CD14-positive monocyte (primary cell): Measurements from ENCODE around the gene COX7A2L. TPM values are rescaled to one million over a fixed set of nuclear protein-coding genes. Genes with fewer than 3 reads are reported as not detected.

Experiments used
- DNase-seq, 3 donors: peaks; one replicate each; pipeline ENCODE4 v3.0.0-alpha.2; 2011 to 2022
- H2AFZ ChIP-seq: 2 replicates; pipeline ENCODE4 v1.6.0; 2012; ENCODE audit warnings: mild to moderate bottlenecking, low read depth, low read length, inconsistent platforms; ENCODE audit not compliant: insufficient read depth, poor library complexity, severe bottlenecking
- H3K27ac ChIP-seq, 2 donors: 1 replicate in 1 of 2; 2 replicates in 1 of 2; pipeline ENCODE4 v1.5.1; 2012 to 2013; ENCODE audit warnings: low read length in 2 of 2, control low read depth in 1 of 2, inconsistent platforms in 1 of 2, low read depth in 1 of 2, mild to moderate bottlenecking in 1 of 2
- H3K27me3 ChIP-seq, 2 donors: one replicate each; pipeline versions ENCODE4 v1.6.0 to v1.6.1; 2011 to 2013; ENCODE audit warnings: low read length in 2 of 2; ENCODE audit not compliant: control insufficient read depth in 2 of 2, insufficient read depth in 2 of 2
- H3K36me3 ChIP-seq, 2 donors: replicated peaks in 1 of 2; 1 replicate in 1 of 2; 2 replicates in 1 of 2; pipeline versions ENCODE4 v1.5.1 to v1.6.1; 2012 to 2013; ENCODE audit warnings: low read length in 2 of 2, control low read depth in 1 of 2, inconsistent platforms in 1 of 2, mild to moderate bottlenecking in 1 of 2; ENCODE audit not compliant: insufficient read depth in 2 of 2, control insufficient read depth in 1 of 2
- H3K4me1 ChIP-seq, 2 donors: 1 replicate in 1 of 2; 2 replicates in 1 of 2; pipeline versions ENCODE4 v1.5.1 to v1.6.1; 2012 to 2013; ENCODE audit warnings: low read length in 2 of 2, control low read depth in 1 of 2, inconsistent platforms in 1 of 2, mild to moderate bottlenecking in 1 of 2, moderate library complexity in 1 of 2; ENCODE audit not compliant: insufficient read depth in 2 of 2, control insufficient read depth in 1 of 2
- H3K4me2 ChIP-seq: replicated peaks from 2 replicates; pipeline ENCODE3; 2012; ENCODE audit warnings: low read length, moderate library complexity, mild to moderate bottlenecking; ENCODE audit not compliant: poor library complexity, severe bottlenecking; ENCODE audit errors: extremely low read depth
- H3K4me3 ChIP-seq, 3 experiments: fragments of 200-600 bp in 1 of 3; sonication (generic) in 1 of 3; replicated peaks in 1 of 3; 1 replicate in 2 of 3; 2 replicates in 1 of 3; pipeline ENCODE4 v1.5.1; 2011 to 2013; ENCODE audit warnings: low read length in 3 of 3, mild to moderate bottlenecking in 3 of 3, control low read depth in 2 of 3, low read depth in 2 of 3, inconsistent platforms in 1 of 3, moderate library complexity in 1 of 3
- H3K79me2 ChIP-seq: 2 replicates; pipeline ENCODE4 v1.6.0; 2012; ENCODE audit warnings: mild to moderate bottlenecking, control low read depth, inconsistent platforms, low read length, moderate library complexity; ENCODE audit not compliant: insufficient read depth
- H3K9ac ChIP-seq: 2 replicates; pipeline ENCODE4 v1.6.0; 2017; ENCODE audit warnings: low read length, mild to moderate bottlenecking; ENCODE audit not compliant: insufficient read depth, poor library complexity, severe bottlenecking
- H3K9me3 ChIP-seq, 2 donors: replicated peaks in 1 of 2; 1 replicate in 1 of 2; 2 replicates in 1 of 2; pipeline versions ENCODE4 v1.5.1 to v1.6.1; 2012 to 2013; ENCODE audit warnings: low read length in 2 of 2, control low read depth in 1 of 2; ENCODE audit not compliant: control insufficient read depth in 1 of 2, insufficient read depth in 1 of 2
- H4K20me1 ChIP-seq: 2 replicates; pipeline ENCODE4 v1.6.0; 2012; ENCODE audit warnings: mild to moderate bottlenecking, low read length, control low read depth, moderate library complexity; ENCODE audit not compliant: insufficient read depth
- H3K27ac Mint-ChIP-seq, 7 donors: one replicate each; pipeline ENCODE4 v1.8.0; 2020; ENCODE audit warnings: mild to moderate bottlenecking in 7 of 7, mixed read lengths in 7 of 7, moderate library complexity in 6 of 7, inconsistent platforms in 2 of 7
- H3K27me3 Mint-ChIP-seq, 3 donors: one replicate each; pipeline ENCODE4 v1.8.0; 2021 to 2022; ENCODE audit warnings: low read depth in 3 of 3, mild to moderate bottlenecking in 3 of 3, mixed read lengths in 3 of 3, moderate library complexity in 3 of 3, inconsistent platforms in 1 of 3
- H3K36me3 Mint-ChIP-seq, 2 donors: one replicate each; pipeline ENCODE4 v1.8.0; 2020; ENCODE audit warnings: mixed read lengths in 2 of 2, inconsistent platforms in 1 of 2, mild to moderate bottlenecking in 1 of 2
- H3K4me1 Mint-ChIP-seq: one replicate; pipeline ENCODE4 v1.8.0; 2020; ENCODE audit warnings: mild to moderate bottlenecking, mixed read lengths
- H3K4me3 Mint-ChIP-seq, 2 donors: one replicate each; pipeline ENCODE4 v1.8.0; 2020; ENCODE audit warnings: mild to moderate bottlenecking in 2 of 2, mixed read lengths in 2 of 2, moderate library complexity in 1 of 2
- H3K9me3 Mint-ChIP-seq, 7 donors: one replicate each; pipeline ENCODE4 v1.8.0; 2020 to 2022; ENCODE audit warnings: mixed read lengths in 7 of 7, mild to moderate bottlenecking in 6 of 7, moderate library complexity in 6 of 7, inconsistent platforms in 2 of 7
- CTCF ChIP-seq: fragments of 200-600 bp; IDR thresholded peaks from one replicate; pipeline ENCODE4 v1.8.0; 2022; ENCODE audit warnings: antibody characterized with exemption, mild to moderate bottlenecking
- WGBS: methylation state at CpG from one replicate; pipeline ENCODE4 v1.1.5; 2013; ENCODE audit warnings: missing lambda C conversion rate; ENCODE audit not compliant: insufficient coverage; 5-methylcytosine and 5-hydroxymethylcytosine counted together
- intact Hi-C, 2 donors: fragments of 100-400 bp; cut with micrococcal nuclease; formaldehyde crosslinking; loops; one replicate each; pipeline versions ENCODE4 v1.15.0 to v1.15.1; 2023
- polyA plus RNA-seq, 3 donors: library from polyadenylated mRNA; depleted of rRNA in 1 of 3; unstranded in 2 of 3; stranded (reverse) in 1 of 3; fragments of 300-500 nt in 2 of 3; fragments of >200 nt in 1 of 3; fragmentation: Illumina TruSeq in 2 of 3; gene quantifications; 1 replicate in 2 of 3; 2 replicates in 1 of 3; pipeline ENCODE4 v1.2.3, GENCODE V29; 2012 to 2021

COX7A2L gene
- polyA plus RNA-seq, 3 donors = 63.6 to 153 (median 144) TPM

- Mint-ChIP-seq H3K9me3 (peaks cover 0 to 6% (median 0%) of the 10 kb centered on the region in 7 donors), H3K36me3 (peaks cover 77 to 86% of the 10 kb centered on the region in 2 donors), H3K27ac (no peak overlapping the region), H3K4me3 (no peak overlapping the region), H3K4me1 (no peaks in the 10 kb centered on the region), H3K27me3 (peaks cover 0 to 3% (median 0%) of the 10 kb centered on the region in 3 donors)
- Histone ChIP-seq H3K27ac (no peak overlapping the region), H3K4me2 (no peak overlapping the region), H3K4me1 (no peaks in the 10 kb centered on the region), H3K79me2 (no peaks in the 10 kb centered on the region), H3K9me3 (no peaks in the 10 kb centered on the region), H4K20me1 (peaks cover 14% of the 10 kb centered on the region), H2AFZ (no peak overlapping the region), H3K27me3 (no peaks in the 10 kb centered on the region), H3K9ac (no peak overlapping the region), H3K36me3 (peaks cover 52 to 98% of the 10 kb centered on the region in 2 donors), H3K4me3 (no peak overlapping the region)
- DNase-seq = no peak
- intact Hi-C loops = no loop called here
- no peak for TF ChIP-seq CTCF
- WGBS = no CpG with 5 or more reads among the region's 3 CpGs
Measured at GRCh38 chr2:42334220-42334619, 26.8 kb downstream of the COX7A2L start.

GRCh38 chr2:42333579-42333978 lies 27.4 kb downstream of the COX7A2L start:
- intact Hi-C loops = no loop called here
- no peak overlapping the region for H3K9ac ChIP-seq
- no peak for DNase-seq
- H3K79me2 ChIP-seq = no peaks in the 10 kb centered on the region
- Mint-ChIP-seq H3K4me3 (no peak overlapping the region), H3K27ac (no peak overlapping the region), H3K4me1 (no peaks in the 10 kb centered on the region), H3K9me3 (peaks cover 0 to 5% (median 0%) of the 10 kb centered on the region in 7 donors), H3K27me3 (peaks cover 0 to 2% (median 0%) of the 10 kb centered on the region in 3 donors), H3K36me3 (peaks cover 81 to 89% of the 10 kb centered on the region in 2 donors)
- no peak overlapping the region for H3K4me2 ChIP-seq
- H3K9me3 ChIP-seq = no peaks in the 10 kb centered on the region
- no peak for TF ChIP-seq CTCF
- peaks cover 58 to 98% of the 10 kb centered on the region in 2 donors for H3K36me3 ChIP-seq
- H3K27ac ChIP-seq = no peak overlapping the region
- 93% methylated on average over 3 of the region's 4 CpGs for WGBS
- no peaks in the 10 kb centered on the region for H3K27me3 ChIP-seq
- H2AFZ ChIP-seq = no peak overlapping the region
- peaks cover 7% of the 10 kb centered on the region for H4K20me1 ChIP-seq
- no peaks in the 10 kb centered on the region for H3K4me1 ChIP-seq
- no peak overlapping the region for H3K4me3 ChIP-seq
